Activated B cell treated with CpG ODN at 0.5 μM for 24 hours (primary cell): Measurements from ENCODE around the gene RAP1GAP2. TPM values are rescaled to one million over a fixed set of nuclear protein-coding genes. Genes with fewer than 3 reads are reported as not detected.
"Not testable (repeated sequence)": the region's sequence is repeated elsewhere in the genome, so short reads cannot be mapped to it uniquely, and the experiment has no call there.

Experiments used
- ATAC-seq: fragments of 200-7000 bp; cut with Tn5 transposase; one replicate; pipeline ENCODE4 v1.10.0; 2021; ENCODE audit warnings: low read depth, mild to moderate bottlenecking, moderate library complexity
- CTCF ChIA-PET: fragments of 350-600 bp; sonication (Branson Sonifier 250); formaldehyde crosslinking; loops from one replicate; lab custom pipeline; 2021; ENCODE audit warnings: antibody characterized with exemption; lab: Charles Lee
- POLR2A ChIA-PET: fragments of 350-600 bp; sonication (Branson Sonifier 250); formaldehyde crosslinking; loops from one replicate; lab custom pipeline; 2021; ENCODE audit warnings: antibody characterized with exemption; lab: Charles Lee
- DNase-seq: peaks from one replicate; pipeline ENCODE4 v3.0.0; 2022
- H3K27ac Mint-ChIP-seq: one replicate; pipeline ENCODE4 v1.8.0; 2020; ENCODE audit warnings: mixed read lengths
- H3K27me3 Mint-ChIP-seq: one replicate; pipeline ENCODE4 v1.8.0; 2021; ENCODE audit warnings: mixed read lengths
- H3K36me3 Mint-ChIP-seq: one replicate; pipeline ENCODE4 v1.8.0; 2021; ENCODE audit warnings: low read depth, mixed read lengths
- H3K4me1 Mint-ChIP-seq: one replicate; pipeline ENCODE4 v1.8.0; 2021; ENCODE audit warnings: mixed read lengths
- H3K4me3 Mint-ChIP-seq: one replicate; pipeline ENCODE4 v1.8.0; 2020; ENCODE audit warnings: mild to moderate bottlenecking, mixed read lengths
- H3K9me3 Mint-ChIP-seq: one replicate; pipeline ENCODE4 v1.8.0; 2020; ENCODE audit warnings: mixed read lengths
- intact Hi-C: fragments of 100-400 bp; cut with micrococcal nuclease; formaldehyde crosslinking; loops from one replicate; pipeline ENCODE4 v1.15.1; 2024
- total RNA-seq: library from RNA; stranded (reverse); gene quantifications from 2 replicates; pipeline ENCODE4 v1.2.3, GENCODE V29; 2022
- TF ChIP-seq, protein P1 (sequence below): fragments of 200-600 bp; IDR thresholded peaks from one replicate; pipeline ENCODE4 v1.8.0; 2022; ENCODE audit warnings: antibody characterized with exemption, mild to moderate bottlenecking

RAP1GAP2 gene
- total RNA-seq, 1 donor from 2014 or later, result 2.6 TPM

- H3K27ac Mint-ChIP-seq, result peak overlapping the region; percentile 83
- H3K36me3 Mint-ChIP-seq, result peaks cover 2% of the 10 kb centered on the region
- POLR2A ChIA-PET, result interaction anchor here (0.6 to 0.7 kb wide), 2 partner anchors 620 to 798 kb away, joined by 3 read pairs; partner anchors contain the start of genes EMC6 and TAX1BP3
- H3K9me3 Mint-ChIP-seq, result peaks cover 6% of the 10 kb centered on the region
- intact Hi-C loops, result loop anchor here (1.0 to 10.0 kb wide), 6 partner anchors 488 to 1023 kb away; partner anchors contain the start of gene NCBP3
- CTCF ChIA-PET, result interaction anchor here (0.6 to 1.9 kb wide), 11 partner anchors 258 to 778 kb away, joined by 3 to 11 read pairs (median 4); partner anchors contain the start of gene TSR1
- H3K4me3 Mint-ChIP-seq, result peak overlapping the region; percentile 92
- ATAC-seq (peak; percentile 98), DNase-seq (peak; percentile 80)
- peaks cover 8% of the 10 kb centered on the region for H3K4me1 Mint-ChIP-seq
- TF ChIP-seq, protein P1, sequence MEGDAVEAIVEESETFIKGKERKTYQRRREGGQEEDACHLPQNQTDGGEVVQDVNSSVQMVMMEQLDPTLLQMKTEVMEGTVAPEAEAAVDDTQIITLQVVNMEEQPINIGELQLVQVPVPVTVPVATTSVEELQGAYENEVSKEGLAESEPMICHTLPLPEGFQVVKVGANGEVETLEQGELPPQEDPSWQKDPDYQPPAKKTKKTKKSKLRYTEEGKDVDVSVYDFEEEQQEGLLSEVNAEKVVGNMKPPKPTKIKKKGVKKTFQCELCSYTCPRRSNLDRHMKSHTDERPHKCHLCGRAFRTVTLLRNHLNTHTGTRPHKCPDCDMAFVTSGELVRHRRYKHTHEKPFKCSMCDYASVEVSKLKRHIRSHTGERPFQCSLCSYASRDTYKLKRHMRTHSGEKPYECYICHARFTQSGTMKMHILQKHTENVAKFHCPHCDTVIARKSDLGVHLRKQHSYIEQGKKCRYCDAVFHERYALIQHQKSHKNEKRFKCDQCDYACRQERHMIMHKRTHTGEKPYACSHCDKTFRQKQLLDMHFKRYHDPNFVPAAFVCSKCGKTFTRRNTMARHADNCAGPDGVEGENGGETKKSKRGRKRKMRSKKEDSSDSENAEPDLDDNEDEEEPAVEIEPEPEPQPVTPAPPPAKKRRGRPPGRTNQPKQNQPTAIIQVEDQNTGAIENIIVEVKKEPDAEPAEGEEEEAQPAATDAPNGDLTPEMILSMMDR, result no peak
- no peaks in the 10 kb centered on the region for H3K27me3 Mint-ChIP-seq
These were observed 252.7 kb downstream of the RAP1GAP2 start for GRCh38 chr17:3048727-3049471.

DNA sequence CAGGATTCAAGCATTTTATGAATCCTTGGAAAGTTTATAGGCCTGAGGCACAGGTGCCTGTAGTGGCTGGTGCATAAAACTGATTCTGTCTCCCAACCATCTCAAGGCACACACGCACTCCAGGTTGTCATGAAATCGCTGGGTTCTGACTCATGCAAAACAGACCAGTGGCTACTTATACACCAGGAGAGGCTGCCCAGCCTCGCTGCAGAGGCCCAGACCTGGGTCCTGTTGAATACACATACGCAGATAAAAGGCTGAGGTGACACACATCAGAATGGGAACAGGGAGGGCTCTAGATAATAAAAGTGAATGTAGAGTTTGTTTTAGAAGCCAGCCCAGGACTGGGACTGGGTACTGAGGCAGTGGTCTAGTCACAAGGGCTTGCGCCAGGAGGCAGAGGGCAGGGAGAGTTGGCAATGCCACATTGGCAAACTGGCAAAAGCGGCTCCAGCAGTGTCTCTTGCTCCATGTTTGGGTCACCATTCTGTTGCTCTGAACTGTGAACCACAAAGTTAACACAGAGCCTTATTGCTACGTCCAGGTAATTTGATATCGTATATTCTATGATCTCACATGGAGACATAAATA, 253.6 kb downstream of the RAP1GAP2 start:
- POLR2A ChIA-PET, result no interaction called here
- H3K4me1 Mint-ChIP-seq, result peaks cover 8% of the 10 kb centered on the region
- DNase-seq (no peak), ATAC-seq (no peak)
- H3K27me3 Mint-ChIP-seq, result no peaks in the 10 kb centered on the region
- H3K4me3 Mint-ChIP-seq, result peak overlapping the region; percentile 92
- intact Hi-C loops, result loop anchor here (5.0 to 10.0 kb wide), 5 partner anchors 488 to 1023 kb away; partner anchors contain the start of gene NCBP3
- TF ChIP-seq, protein P1, result no peak
- peaks cover under 1% of the 10 kb centered on the region for H3K9me3 Mint-ChIP-seq
- CTCF ChIA-PET, result interaction anchor here (0.6 to 1.9 kb wide), 8 partner anchors 259 to 777 kb away, joined by 3 to 11 read pairs (median 4); partner anchors contain the start of gene TSR1
- H3K27ac Mint-ChIP-seq, result no peak overlapping the region
- peaks cover 2% of the 10 kb centered on the region for H3K36me3 Mint-ChIP-seq

DNA sequence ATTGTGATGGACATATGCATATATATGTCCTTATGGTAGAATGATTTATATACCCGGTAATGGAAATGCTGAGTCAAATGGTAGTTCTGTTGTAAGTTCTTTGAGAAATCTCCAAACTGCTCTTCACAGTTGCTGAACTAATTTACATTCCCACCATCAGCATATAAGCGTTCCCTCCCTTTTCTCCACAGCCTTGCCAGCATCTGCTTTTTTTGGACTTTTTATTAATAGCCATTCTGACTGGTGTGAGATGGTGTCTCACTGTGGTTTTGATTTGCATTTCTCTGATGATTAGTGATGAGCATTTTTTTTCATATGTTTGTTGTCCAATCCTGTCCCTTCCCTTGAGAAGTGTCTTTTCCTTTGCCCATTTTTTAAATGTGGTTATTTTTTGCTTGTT, 258.6 kb downstream of the RAP1GAP2 start:
- DNase-seq, H3K4me1 Mint-ChIP-seq, H3K4me3 Mint-ChIP-seq, H3K9me3 Mint-ChIP-seq, ATAC-seq, H3K36me3 Mint-ChIP-seq, POLR2A ChIA-PET, CTCF ChIA-PET, H3K27ac Mint-ChIP-seq, H3K27me3 Mint-ChIP-seq, intact Hi-C loops: not testable (repeated sequence)

DNA sequence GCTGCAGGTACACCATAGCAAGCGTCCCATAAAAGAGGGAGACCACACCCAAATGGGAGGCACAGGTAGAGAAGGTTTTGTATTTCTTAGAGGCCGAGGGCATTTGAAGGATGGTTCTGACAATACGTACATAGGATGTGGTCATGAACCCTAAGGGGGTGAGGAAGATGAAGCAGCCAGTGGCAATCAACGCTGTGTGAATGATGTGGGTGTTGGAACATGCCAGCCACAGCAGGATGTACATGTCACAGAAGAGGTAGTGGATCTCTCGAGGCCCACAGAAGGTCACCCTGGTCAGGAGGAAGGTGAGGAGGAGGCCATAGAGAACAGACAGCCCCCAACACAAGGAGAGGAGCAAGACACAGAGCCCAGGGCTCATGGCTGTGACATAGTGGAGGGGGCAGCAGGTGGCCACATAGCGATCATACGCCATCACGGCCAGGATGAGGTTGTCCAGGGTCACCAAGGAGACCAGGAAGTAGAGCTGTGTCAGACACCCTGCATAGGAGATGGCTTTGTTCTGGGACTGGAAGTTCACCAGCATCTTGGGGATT, 266.7 kb downstream of the RAP1GAP2 start:
- DNase-seq, H3K27ac Mint-ChIP-seq, intact Hi-C loops, POLR2A ChIA-PET, H3K9me3 Mint-ChIP-seq, CTCF ChIA-PET, H3K4me3 Mint-ChIP-seq, H3K36me3 Mint-ChIP-seq, ATAC-seq, H3K27me3 Mint-ChIP-seq, H3K4me1 Mint-ChIP-seq: not testable (repeated sequence)

DNA sequence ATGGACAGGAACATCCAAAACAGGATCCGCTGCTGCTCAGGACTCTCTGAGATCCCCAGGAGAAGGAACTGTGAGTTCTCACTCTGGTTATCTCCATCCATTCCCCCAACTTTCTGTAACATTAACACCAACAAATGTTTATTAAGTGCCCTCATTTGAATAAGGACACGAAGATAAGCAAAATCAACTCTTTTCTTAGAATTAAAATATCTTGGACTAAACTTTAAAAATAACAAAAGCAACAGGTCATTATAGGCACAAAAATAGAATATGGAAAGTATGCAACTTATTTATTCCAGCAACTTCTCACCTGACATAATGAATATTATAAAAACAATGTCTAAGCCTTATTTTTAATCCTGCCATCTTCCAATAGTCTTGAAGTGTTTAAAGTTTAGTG, 267.3 kb downstream of the RAP1GAP2 start, which contains the start of gene OR1D5:
TSS of gene OR1D5 (minus strand) at position 101 of the 400 bp plus-strand sequence. CDS start at position 101, 0 bp downstream.
- H3K36me3 Mint-ChIP-seq, result not testable (repeated sequence)

GRCh38 chr17:3065192-3065591, 269.0 kb downstream of the RAP1GAP2 start:
- intact Hi-C loops, POLR2A ChIA-PET, H3K27ac Mint-ChIP-seq, DNase-seq, H3K27me3 Mint-ChIP-seq, H3K36me3 Mint-ChIP-seq, H3K4me3 Mint-ChIP-seq, H3K9me3 Mint-ChIP-seq, H3K4me1 Mint-ChIP-seq, ATAC-seq, CTCF ChIA-PET: not testable (repeated sequence)

More for the DNA sequence above, 267.3 kb downstream of the RAP1GAP2 start, which contains the start of gene OR1D5:
- H3K4me3 Mint-ChIP-seq, H3K27ac Mint-ChIP-seq, intact Hi-C loops, POLR2A ChIA-PET, DNase-seq, ATAC-seq, H3K4me1 Mint-ChIP-seq, CTCF ChIA-PET, H3K27me3 Mint-ChIP-seq, H3K9me3 Mint-ChIP-seq: not testable (repeated sequence)

DNA sequence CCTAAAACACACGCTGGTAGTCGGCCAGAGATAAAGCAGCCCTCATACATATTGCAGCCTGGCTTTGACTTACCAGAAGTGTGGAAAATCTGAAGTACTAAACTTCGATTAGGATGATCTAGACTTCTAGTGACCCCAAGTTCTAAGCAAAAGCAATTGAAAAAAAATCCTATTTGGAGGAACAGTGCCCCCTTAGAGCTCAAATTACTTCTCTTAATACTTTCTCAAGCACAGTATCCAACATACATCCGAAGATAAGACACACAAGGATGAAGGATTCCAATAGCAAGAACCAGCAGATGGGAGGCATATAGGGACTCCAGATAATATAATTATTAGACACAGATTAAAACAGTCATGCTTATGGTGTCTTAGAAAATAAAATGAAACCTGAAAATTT, 277.6 kb downstream of the RAP1GAP2 start:
- POLR2A ChIA-PET, H3K9me3 Mint-ChIP-seq, CTCF ChIA-PET, H3K4me1 Mint-ChIP-seq, H3K36me3 Mint-ChIP-seq, H3K4me3 Mint-ChIP-seq, DNase-seq, H3K27ac Mint-ChIP-seq, intact Hi-C loops, H3K27me3 Mint-ChIP-seq, ATAC-seq: not testable (repeated sequence)

Other genes with a start within 250 kb of the RAP1GAP2 start
- gene PAFAH1B1, start 202.8 kb upstream of the RAP1GAP2 start, total RNA-seq, result 134 and 138 TPM in 2 replicates
- gene CLUH, start 84.7 kb upstream of the RAP1GAP2 start, total RNA-seq, result 101 and 115 TPM in 2 replicates
- gene CCDC92B, start 46.8 kb upstream of the RAP1GAP2 start, total RNA-seq, result not detected in 2 replicates